PC-9 (cell line): Measurements from ENCODE around the gene PPP1R11.

Experiments
- CTCF ChIP-seq: fragments of 200-600 bp; sonication (generic); conservative IDR thresholded peaks from 2 replicates; pipeline ENCODE4 v1.6.1; 2017; ENCODE audit warnings: mixed run types, antibody characterized with exemption, mild to moderate bottlenecking, moderate library complexity
- EZH2 ChIP-seq: fragments of 200-600 bp; sonication (generic); IDR thresholded peaks from 2 replicates; pipeline ENCODE4 v1.8.0; 2017; ENCODE audit warnings: antibody characterized with exemption, low read depth

GRCh38 chr6:30102414-30102969, 35.5 kb downstream of the PPP1R11 start:
- TF ChIP-seq EZH2 (no peak), CTCF (no peak)
